Activated CD4-positive, alpha-beta T cell treated with anti-CD3 and anti-CD28 coated beads for 48 hours (primary cell): ENCODE measurements around the gene POU6F1.
A peak's percentile ranks its signal among the peaks of the same experiment; 100 is the strongest.
"Not testable (repeated sequence)": the region's sequence is repeated elsewhere in the genome, so short reads cannot be mapped to it uniquely, and the experiment has no call there.

Source experiments
- DNase-seq: peaks from one replicate; pipeline ENCODE4 v3.0.0-alpha.2; 2020

The POU6F1 gene

DNA sequence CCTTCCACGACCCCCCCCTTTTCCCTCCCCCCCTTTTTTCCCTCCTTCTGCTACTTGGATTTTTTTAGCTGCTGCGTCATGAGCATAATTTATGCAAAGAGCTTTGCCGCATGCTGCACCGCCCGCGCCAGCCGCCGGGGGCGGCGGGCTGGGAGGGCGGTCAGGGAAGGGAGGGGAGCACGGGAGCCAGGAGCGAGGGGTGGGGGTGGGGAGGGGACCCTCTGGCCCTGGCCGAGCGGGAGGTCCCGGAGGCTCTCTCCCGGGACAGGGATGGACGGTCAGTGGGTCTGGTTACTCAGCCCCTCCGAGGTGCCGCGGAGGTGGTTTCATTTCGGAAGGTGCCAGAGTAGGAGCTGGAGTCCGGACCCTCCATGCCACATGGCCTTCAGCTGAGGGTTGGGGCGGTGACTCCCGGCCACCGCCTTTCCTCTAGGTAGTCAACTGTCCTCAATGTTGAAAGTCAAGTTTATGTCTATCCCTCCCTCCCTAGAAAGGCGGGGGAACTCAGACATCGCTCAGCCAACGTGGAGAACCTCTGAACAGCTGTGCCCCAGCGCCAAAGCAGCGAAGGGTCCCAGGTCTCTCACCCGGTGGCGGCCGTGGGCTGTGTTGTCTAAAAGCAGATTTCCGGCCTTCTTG, at the start of gene POU6F1:
TSS of gene POU6F1 (minus strand) at position 95 of the 639 bp plus-strand sequence. CDS start 11,226 bp downstream, outside the sequence.
- peak; percentile 73 for DNase-seq

- DNase-seq: no peak
These were observed 47.2 kb upstream of the POU6F1 start for GRCh38 chr12:51265024-51265423.

- no peak for DNase-seq
These were observed 46.4 kb upstream of the POU6F1 start for GRCh38 chr12:51264297-51264696.

GRCh38 chr12:51263341-51263740, 45.5 kb upstream of the POU6F1 start:
- DNase-seq: no peak

GRCh38 chr12:51262758-51263177, 44.9 kb upstream of the POU6F1 start:
- DNase-seq: peak; percentile 61

DNA sequence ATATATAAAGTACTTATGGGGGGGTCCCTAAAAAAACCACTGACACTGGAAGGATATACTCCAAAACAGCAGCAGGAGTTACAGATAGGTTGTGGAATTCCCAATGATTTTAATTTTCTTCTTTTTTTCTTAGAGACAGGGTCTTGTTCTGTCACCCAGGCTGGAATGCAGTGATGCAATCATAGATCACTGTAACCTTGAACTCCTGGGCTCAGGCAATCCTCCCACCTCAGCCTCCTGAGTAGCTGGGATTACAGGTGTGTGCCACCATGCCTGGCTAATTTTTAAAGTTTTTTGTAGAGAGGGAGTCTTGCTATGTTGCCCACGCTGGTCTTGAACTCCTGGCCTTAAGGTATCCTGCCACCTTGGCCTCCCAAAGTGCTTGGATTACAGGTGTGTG, 41.7 kb upstream of the POU6F1 start:
- not testable (repeated sequence) for DNase-seq

- DNase-seq: no peak
These were observed 36.7 kb upstream of the POU6F1 start for GRCh38 chr12:51254536-51254935.

DNA sequence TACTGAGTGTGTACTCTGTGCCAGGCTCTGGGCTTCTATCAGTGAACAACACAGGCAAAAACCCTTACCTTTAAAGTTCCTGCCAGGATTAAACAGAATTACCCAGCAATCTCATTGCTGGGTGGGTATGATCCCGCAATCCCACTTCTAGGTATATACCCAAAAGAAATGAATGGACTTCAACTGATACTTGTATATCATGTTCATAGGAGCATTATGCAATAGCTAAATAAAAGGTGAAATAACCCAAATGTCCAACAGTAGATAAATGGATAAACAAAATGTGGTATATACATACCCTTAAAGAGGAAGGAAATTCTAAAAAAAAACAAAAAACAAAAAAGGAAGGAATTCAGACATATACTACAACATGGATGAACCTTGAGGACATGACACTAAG, 35.4 kb upstream of the POU6F1 start:
- DNase-seq: no peak

GRCh38 chr12:51247523-51248206, 29.8 kb upstream of the POU6F1 start:
- no peak for DNase-seq

DNA sequence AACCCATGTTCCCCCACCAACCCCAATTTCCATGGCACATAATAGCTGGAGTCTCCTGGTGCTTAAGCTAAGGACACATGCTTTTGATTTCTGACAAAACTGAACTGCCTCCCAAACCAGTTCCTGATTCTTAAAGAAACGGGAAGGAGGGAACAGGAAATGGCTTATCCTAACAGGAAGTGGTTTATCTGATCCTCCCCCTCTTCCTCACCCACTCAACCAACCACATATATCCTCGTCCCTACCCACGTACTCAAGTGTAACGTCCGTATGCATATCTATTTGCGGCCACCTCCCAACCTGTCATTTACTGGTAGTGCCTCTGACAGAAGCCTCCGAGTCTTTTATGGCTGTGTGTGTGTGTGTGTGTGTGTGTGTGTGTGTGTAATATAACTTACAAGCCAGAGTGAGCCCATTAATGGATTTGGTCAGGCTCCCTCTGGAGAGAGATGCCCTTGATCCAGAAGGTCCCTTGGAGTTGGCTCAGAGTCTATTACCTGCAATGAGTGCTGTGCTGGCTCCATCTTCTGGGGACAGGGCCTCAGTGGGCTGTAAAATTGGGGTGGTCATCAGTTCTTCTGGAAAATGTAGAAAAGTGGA, 28.5 kb upstream of the POU6F1 start:
- DNase-seq: peak; percentile 45

- no peak for DNase-seq
These were observed 27.8 kb upstream of the POU6F1 start for GRCh38 chr12:51245476-51246253.

GRCh38 chr12:51244269-51244668, 26.4 kb upstream of the POU6F1 start:
- DNase-seq: no peak

- DNase-seq: no peak
These were observed 25.0 kb upstream of the POU6F1 start for GRCh38 chr12:51242876-51243275.

GRCh38 chr12:51242120-51242519, 24.3 kb upstream of the POU6F1 start:
- no peak for DNase-seq

- DNase-seq: no peak
These were observed 23.1 kb upstream of the POU6F1 start for GRCh38 chr12:51240971-51241370.

DNA sequence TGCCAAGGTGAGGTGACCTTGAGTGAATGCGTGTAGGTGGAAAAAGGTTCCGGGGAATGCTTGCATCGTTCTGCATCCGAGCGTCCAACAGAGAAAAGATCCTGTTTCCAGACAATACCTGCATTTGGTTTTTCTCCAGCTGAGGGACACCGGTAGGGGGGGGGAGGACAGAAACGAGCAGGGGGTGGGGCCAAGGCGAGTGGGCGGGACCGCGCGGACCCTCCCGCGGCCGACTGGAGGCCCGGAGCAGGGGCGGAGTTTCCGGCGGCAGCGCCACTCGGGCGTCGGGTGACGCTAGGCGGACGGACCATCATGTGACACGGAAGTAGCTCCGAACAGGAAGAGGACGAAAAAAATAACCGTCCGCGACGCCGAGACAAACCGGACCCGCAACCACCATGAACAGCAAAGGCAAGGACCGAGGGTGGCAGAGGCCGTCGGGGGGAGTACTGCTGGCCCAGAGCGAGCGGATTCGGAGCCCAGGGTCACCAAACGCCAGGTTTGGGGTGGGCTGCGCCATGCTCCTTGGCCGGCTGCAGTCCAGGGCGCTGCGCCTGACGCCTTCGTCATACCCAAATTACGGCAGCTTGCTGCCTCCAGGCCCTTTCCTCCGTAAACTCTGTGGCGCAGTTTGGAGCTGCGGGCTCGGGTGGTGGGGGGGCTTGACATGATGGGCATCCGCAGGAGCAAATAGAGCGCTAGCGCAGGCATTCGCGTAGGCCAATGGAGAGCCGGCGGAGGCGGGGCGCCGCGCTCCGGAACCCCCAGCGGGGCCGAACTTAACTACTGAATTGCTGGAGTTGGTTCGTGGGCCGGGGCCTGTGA, 20.9 kb upstream of the POU6F1 start, which contains the start of gene DAZAP2:
TSS of gene DAZAP2 (plus strand) at position 317 of the 825 bp plus-strand sequence. CDS start at position 399, 82 bp downstream.
- peak; percentile 97 for DNase-seq

DNA sequence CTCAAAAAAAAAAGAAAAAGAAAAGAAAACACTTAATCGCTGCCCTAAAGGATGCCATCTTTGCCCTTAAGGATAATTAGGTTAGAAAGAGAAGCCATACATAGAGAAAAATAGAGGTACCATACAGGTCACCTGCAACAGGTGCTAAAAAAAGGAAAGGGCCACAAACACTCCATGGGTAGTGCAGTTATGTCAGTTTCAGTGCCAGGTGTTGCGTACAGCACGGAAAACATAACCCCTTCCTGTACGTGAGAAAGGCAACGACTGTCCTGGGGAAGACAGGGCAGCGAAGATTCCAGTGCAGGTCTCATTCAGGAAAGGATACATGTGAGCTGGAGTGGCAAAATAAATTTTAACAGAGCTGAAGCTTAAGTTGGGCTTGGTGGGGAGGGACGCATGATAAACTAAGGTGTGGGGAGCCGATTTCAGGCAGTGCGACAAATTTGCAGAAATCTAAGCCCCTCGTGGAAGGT, 20.2 kb upstream of the POU6F1 start:
- DNase-seq: no peak

DNA sequence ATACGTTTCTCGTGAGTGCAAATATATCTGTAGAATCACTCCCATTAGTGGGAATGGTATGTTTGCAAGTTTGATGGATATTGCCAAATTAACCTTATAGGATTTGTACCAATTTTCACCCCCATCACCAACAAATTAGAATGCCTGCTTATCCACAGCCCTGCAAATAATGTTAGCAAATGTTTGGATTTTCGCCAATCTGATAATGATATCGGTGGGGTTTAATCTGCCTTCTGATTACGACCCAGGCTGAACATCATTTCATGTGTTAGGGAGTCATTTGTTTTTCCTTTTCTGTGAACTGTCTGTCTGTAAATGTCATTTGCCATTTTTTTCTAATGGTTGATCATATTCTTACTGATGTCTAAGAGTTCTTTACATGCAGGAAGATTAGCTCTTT, 16.7 kb upstream of the POU6F1 start:
- DNase-seq: no peak

GRCh38 chr12:51232642-51233041, 14.8 kb upstream of the POU6F1 start:
- DNase-seq: no peak

GRCh38 chr12:51229116-51229809, 11.4 kb upstream of the POU6F1 start:
- DNase-seq: no peak

DNA sequence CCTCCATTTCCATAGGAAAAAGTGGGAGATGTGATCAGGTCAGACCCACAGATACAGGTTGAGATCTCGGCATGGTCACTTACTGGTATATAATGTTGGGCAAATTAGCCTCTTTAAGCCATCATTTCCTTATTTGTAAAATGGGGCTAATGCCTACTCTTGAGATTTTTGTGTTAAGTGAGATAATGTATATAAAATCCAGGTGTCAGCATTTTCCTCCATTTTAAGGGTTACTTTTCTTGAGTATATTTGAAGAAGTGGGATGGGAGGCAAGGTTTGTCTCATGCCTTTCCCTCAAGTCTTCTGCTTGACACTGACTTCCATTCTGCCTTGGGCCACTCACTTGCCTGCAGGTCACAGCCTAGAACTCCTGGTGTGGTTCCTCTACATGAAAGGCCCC, 10.1 kb upstream of the POU6F1 start:
- no peak for DNase-seq

- DNase-seq: not testable (repeated sequence)
These were observed 9.2 kb upstream of the POU6F1 start for GRCh38 chr12:51227112-51227511.
